Ramos (cell line): ENCODE measurements around the gene TUBGCP6.

Experiments used
- in situ Hi-C: fragments of 300-500 bp; cut with MboI; formaldehyde crosslinking; loops from one replicate; pipeline ENCODE4 v1.14.3; 2022; ENCODE audit warnings: low sequenced_read_pairs; ENCODE audit not compliant: unreplicated experiment

TUBGCP6 gene

DNA sequence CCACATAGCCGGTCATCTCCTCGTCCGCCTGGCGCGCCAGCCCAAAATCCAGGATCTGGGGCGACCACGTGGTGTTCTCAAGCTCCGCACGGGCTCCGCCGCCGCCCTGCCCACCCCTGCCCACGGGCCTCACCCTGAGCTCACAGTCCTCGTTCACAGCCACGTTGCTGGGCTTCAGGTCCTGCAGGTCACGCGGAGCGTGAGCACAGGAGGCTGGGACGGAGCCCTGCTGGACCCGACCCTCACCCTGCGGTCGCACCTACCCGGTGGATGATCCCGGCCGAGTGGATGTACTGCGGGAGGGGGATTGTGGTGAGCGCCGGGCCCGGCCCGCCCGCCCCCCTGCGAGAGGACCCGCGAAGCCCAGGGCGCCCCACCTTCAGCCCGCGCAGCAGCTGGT lies 22.2 kb upstream of the TUBGCP6 start:
- in situ Hi-C loops: no loop called here

- in situ Hi-C loops: no loop called here
These were observed 20.3 kb upstream of the TUBGCP6 start for GRCh38 chr22:50264946-50265669.

DNA sequence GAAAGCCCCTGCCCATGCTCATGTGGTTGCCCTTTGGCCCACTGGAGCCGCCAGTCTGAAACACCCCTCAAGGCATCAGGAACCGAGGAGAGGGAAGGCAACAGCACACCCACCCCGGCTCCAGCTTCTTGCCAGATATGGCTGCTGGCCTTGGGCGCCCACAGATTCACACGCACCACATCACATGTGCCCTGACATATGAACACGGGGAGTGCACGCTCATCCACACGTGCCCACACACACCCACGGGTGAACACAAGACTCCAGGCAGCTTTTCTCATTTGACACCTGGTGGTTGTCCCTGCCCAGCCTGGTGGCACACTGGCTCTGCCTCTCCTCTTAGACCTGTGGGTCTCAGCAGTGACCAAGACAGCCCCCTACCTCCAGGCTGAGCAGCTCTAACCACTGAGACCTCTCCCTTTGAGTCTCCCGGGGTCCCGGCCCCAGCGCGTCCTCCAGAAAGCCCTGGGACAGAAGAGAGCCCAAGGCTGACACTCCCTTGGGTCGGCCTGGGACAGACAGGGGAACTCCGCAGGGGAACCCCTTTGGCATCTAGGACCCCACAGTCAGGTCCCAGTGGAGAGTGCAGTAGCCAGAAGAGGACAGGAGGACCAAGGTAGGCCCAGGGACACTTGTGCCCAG lies 19.4 kb upstream of the TUBGCP6 start:
- in situ Hi-C loops: no loop called here

- in situ Hi-C loops: no loop called here
These were observed 18.3 kb upstream of the TUBGCP6 start for GRCh38 chr22:50262973-50263617.

GRCh38 chr22:50262460-50262911 lies 17.7 kb upstream of the TUBGCP6 start:
- in situ Hi-C loops: no loop called here

DNA sequence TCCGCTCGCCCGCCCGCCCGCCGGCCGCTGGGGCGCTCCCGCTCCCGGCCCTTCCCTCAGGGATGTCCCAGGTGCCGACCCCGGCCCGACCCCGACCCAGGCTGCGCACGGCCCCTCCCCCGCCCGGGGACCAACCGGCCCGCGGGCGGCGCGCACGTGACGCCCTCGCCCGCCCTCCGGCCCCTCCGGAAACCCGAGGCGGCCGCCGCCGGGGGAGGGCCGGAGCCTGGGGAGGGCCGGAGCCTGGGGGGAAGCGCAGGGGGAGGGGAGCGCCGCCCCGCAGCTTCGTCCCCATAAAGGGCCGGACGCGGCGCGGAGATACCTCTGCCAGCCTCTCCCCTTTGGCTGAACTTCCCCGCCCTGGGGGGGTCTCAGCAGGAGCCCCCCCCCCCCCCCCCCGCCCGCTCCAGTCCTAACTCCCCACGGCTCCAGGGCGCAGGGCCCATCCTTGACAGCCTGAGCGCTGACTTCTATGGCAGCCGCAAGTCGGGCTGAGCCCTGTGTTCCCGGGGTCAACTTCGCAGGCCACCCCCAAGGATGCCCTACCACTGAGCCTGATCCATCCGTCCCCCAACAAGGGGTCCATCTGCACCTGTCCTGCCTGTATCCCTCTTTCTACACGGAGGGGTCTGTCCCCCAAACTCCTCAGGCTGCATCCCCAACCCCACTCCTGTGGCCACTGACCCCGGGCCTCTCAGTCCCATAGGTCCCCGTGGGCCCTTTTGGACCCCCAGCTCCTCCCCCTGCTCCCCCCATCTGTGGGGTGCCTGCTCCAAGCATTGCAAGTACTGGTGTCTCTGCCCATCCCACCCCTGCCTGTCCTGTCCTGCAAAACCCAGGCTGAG lies 17.0 kb upstream of the TUBGCP6 start, which contains the start of gene MAPK12:
MAPK12 (minus strand) TSS at position 69 of the 845 bp plus-strand sequence. CDS start 174 bp downstream, outside the sequence.
- in situ Hi-C loops: no loop called here

DNA sequence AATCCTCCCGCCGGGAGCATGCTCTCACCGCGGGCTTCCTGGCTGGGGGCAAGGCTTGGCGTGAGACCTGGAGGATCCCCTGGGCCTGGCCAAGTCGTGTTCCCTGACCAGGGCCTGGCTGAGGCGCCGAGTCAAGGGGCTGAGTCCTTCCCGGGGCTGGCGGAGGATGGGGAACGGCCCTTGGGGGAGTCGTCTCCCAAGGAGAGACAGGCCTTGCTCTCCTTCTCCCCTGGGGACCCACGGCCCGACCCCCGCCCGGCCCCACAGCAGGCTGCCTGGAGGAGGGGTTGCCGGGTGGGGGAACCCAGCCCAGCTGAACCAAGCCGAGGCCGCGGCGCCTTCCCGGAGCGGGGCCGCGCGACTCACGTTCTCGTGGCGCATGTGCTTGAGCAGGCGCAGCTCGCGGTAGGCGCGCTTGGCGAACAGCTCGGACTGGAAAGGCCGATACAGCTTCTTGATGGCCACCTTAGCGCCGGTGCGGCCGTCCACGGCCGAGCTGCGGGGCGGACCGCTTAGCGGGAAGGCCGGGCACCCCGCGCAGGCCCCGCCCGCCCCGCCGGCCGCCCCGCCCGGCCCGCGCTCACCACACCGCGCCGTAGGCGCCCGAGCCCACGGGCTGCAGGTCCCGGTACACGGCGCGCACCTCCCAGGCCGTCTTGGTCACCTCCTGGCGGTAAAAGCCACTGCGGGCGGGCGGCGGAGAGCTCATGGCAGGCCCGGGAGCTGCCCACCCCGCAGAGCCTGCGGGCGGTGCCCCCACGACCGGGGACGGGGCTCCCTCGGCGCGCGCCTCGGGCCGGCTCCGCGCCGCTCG lies 16.2 kb upstream of the TUBGCP6 start:
- in situ Hi-C loops: no loop called here

GRCh38 chr22:50260434-50260800 lies 15.6 kb upstream of the TUBGCP6 start:
- in situ Hi-C loops: no loop called here

GRCh38 chr22:50259302-50259701 lies 14.5 kb upstream of the TUBGCP6 start:
- in situ Hi-C loops: no loop called here

GRCh38 chr22:50258361-50259292 lies 13.8 kb upstream of the TUBGCP6 start:
- in situ Hi-C loops: no loop called here

- in situ Hi-C loops: no loop called here
These were observed 12.9 kb upstream of the TUBGCP6 start for GRCh38 chr22:50257451-50258360.

DNA sequence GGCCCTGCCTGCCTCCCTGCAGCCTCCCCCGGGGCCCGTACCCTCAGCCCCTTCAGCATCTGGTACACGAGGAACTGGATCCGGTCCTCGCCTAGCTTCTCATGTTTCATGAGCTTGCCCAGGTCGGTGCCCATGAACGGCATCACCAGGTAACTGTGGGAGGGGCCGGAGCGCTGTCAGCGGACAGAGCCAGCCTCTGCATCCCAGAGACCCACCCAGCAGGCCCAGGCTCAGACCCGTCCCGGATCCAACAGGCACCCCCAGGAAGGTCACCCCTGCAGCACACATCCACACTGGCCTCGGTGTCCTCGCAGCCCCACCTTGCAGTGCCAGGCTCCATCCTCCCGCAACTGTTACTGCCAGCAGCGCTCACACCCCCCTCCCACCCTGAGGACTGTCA lies 12.2 kb upstream of the TUBGCP6 start:
- in situ Hi-C loops: no loop called here

DNA sequence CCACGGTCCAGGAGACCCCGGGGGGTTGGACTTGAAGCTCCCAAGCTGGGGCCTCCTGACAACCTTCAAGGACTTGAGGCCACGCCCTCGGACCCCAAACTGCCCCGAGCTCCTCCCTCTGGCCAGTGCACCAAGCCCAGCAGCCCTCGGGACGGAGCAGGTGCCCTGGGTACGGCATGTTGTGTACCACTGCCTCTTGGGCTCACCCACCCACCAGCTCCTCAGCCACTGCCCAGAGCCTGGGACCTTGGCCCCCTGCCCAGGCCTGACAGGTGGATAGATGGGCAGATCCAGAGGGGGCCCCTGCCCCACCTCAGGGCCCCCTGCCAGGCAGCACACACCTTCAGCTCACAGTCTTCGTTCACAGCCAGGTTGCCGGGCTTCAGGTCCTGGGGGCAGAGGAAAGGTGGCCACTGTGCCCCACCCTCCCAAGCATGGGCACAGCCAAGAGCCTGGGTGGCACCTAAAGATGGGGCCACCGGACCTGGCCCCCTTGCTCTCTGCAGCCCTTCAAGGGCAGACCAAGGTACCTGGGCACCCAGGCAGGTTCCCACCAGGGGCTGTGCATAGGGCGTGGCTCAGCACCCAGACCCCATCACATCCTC lies 11.5 kb upstream of the TUBGCP6 start:
- in situ Hi-C loops: no loop called here

GRCh38 chr22:50255607-50256006 lies 10.8 kb upstream of the TUBGCP6 start:
- in situ Hi-C loops: no loop called here

- in situ Hi-C loops: no loop called here
These were observed 10.3 kb upstream of the TUBGCP6 start for GRCh38 chr22:50255099-50255498.

GRCh38 chr22:50253941-50254340 lies 9.1 kb upstream of the TUBGCP6 start:
- in situ Hi-C loops: no loop called here
